CD4-positive, alpha-beta T cell treated with Interleukin-4 for 4 hours (primary cell): ENCODE measurements around the gene TBL3.

ENCODE experiments used
- DNase-seq: peaks from one replicate; pipeline ENCODE4 v3.0.0-alpha.2; 2020

TBL3 gene

DNA sequence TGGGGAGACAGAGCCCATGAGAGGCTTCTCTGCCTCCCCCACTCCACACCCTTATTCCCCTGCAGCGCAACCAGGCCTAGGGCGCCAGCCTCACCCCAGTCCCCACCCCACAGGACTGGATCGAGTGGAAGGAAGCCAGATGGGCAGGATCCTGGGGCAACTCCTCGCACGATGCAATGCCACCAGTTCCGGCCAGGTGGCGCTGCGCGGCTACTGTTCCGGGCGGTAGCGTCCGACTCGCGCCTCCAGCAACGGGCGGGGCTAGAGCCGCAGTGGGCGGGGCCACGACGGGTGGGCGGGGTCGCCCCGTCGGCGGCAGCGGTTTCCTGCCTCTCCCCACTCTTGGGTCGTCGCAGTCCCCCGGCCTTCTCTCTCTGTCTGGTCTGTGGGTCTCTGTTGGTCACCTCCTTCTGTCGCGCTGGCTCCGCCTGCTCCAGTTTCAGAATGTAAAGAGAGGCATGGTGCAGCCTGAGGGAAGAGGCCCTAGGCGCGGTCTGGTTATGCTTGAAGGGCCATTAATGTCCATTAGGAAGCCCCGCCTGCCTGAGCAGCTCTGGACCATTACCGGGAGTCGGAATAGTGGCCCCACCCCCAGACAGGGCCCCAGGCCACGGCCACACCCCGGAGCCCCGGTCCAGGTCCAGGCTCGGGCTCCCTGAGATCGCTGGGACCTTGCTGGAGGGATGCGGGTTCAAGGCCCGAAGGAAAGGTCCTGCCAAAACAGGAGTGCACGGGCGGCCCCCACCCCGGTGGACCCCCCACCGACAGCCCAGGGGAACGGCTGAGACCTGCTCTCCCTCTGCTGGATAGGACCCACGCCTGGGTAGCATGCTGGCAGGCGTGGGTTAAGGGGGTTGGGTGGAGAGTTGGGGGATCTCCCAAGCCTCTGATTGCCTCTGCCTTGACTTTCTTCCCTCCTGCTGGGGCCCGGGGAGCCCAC, 51.5 kb downstream of the TBL3 start:
- DNase-seq: peak; percentile 90

DNA sequence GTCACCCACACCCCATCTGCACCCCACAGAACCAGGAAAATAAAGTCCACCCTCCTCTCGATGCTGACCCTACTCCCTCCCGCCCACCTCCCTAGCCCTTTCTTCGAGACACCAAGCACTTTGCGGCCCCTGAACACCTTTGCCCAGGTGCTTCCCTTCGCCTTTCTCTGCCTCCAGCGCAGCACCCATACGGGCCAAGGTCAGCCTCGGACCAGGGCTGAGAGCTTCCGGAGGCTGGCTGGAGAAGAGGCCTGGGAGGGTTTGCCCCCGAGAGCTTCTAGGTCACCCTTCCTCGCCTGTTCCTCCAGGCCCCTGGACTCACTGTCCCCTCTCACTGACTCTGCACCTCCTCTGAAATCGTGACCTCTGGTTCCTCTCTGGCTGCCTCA, 52.2 kb downstream of the TBL3 start:
- DNase-seq: no peak

DNA sequence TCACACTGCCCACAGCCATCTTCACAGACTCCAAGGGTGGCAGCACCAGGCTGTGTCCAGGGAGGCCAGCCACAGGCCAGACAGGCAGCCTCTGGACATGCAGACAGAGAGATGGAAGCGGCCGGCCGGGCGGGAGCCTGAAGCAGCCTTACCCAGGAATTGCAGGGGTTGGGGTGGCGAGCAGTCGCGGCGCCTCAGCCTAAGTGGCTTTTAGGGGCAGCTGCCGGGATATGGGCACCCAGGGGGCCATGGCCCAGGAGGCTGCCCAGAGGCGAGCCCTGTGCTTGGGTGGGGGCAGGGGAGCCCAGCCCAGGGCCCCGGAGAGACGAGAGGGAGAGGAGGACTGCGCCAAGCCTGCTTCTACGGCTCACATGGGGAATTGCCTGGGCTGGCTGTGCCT, 53.4 kb downstream of the TBL3 start:
- DNase-seq: no peak

DNA sequence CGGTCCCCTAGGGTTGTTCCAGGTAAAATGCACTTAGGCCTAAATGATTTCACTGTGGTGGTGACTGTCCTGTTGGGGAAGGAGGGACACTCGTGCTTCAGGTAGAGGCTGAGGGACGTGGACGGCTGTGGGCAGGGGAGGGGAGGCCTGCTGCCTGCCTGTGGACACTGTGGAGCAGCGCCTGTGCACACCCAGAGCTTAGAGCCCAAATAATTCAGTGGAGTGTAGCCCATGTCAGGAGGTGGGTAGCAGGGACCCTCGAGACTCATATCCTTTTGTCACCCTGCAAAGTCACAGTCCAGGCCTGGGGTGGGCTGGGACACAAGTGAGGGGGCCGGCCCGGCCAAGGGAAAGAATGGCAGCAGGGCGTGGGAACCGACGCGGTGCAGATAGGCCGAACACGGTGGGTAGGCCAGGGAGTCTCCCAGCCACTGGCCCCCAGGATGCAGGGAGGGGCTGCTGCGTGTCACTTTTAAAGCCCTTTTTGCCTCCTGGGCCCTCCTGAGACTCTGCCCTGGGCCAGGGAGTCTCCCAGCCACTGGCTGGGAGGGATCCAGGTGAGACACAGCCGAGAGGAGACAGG, 54.1 kb downstream of the TBL3 start:
- no peak for DNase-seq

DNA sequence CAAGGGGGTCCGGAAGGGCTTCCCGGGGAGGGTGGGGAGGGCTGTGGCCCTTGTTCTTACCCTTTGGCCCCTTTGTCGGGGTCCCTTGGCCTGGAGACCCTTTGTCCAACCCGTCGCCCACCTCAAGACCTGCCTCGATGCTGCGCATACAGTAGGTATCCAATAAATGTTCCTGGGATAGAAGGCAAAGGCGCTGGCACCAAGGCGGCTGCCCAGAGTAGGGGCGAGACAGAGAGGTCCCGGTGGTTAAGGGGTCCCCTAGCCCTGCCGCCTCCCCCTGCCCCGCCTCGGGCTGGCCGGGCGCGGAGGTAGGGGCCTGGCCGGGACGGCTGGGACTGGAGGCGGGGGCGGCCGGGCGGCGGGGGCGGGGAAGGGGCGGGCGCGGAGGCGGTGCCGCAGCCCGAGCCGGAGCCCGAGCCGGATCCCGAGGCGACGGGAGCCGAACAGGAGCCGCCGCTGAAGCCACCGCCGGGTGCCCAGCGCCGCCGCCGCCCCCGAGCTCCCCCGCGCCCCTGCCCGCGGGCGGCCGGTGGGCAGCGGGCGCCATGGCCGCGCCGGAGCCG, 54.7 kb downstream of the TBL3 start, which contains the start of gene NHERF2:
NHERF2 (plus strand) TSS at position 442 of the 563 bp plus-strand sequence; CDS start at position 546, 104 bp downstream.
- DNase-seq: no peak

DNA sequence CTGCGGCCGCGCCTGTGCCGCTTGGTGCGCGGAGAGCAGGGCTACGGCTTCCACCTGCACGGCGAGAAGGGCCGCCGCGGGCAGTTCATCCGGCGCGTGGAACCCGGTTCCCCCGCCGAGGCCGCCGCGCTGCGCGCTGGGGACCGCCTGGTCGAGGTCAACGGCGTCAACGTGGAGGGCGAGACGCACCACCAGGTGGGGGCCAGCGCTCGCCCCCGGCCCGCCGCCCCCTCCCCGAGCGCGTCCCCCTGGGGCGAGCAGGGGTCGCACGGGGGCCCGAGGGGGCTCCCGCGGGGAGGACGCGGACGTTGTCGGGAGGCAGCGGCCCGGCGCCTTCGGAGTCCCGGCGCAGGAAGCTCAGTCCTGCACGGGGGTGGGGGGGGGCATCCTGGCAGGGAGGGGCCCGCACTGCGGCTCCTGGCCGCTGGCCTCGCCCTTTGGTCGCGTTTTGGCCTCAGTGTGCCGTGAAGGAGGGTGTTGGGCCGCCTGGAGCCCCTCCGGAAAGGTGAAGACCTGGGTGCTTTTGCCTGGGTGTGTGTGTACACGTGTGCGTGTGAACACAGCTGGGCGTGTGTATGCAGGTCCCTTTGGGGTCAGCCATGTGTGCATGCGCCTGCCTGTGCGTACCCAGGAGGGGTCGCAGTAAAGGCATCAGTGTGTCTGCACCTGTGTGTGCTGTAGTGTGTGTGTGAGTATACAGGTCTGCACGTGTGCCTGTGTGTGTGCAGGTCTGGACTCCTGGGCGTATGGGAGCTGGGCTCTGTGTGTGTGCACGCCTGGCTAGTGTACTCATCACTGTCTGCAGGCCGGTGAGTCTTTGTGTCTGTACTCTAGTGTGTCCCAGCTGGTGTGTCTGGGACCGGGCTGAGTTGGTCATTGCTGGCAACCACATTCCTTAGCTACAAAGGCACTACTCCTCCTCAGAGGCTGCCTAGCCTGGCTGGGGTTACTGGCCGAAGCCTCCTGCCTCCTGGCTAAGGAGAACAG, 55.5 kb downstream of the TBL3 start:
- no peak for DNase-seq

DNA sequence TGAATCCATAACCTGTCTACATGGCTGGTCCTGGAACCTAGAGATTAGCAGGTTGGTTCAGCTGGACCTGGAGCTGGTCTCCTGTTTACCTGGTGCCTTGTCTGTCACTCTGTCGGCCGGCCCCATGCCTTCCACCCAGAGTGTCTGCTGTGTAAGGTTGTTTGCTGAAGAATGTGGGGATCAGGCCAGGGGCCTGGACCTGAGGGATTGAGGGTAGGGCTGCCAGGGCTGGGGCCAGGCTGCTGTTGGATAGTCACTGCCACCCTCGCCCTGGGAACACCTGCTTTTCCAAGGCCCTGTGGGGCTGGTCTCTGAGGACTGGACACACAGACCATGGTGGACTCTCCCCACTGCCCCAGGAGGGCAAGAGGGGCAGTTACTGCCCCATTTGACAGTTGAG, 56.3 kb downstream of the TBL3 start:
- no peak for DNase-seq

DNA sequence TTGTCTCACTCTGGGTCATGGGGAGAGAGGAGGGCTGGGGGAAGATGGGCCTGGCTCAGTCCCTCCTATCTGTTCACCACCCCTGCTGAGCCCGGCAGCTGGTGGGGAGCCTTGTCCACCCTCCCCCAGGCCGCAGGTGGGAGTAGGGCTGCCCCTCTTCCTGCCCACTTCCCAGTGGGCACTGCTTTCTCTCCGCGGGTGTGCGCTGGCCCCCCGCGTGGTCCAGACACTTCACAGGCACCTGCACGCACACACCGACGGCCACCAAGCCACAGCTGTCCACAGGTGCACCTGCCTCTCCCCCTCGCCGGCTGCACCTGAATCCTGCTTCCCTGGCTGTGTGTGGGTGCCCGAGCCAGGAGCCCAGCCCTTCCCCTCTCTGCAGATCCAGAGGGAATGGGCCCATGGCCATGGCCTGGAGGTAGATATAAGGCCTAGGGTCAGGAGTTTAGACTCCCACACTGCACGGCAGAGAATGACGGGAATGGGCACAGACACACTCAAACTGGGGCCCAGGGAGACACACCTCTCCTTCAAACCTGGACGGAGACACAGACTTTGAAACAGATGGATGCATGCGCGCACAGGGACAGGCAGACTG, 56.9 kb downstream of the TBL3 start:
- DNase-seq: no peak

DNA sequence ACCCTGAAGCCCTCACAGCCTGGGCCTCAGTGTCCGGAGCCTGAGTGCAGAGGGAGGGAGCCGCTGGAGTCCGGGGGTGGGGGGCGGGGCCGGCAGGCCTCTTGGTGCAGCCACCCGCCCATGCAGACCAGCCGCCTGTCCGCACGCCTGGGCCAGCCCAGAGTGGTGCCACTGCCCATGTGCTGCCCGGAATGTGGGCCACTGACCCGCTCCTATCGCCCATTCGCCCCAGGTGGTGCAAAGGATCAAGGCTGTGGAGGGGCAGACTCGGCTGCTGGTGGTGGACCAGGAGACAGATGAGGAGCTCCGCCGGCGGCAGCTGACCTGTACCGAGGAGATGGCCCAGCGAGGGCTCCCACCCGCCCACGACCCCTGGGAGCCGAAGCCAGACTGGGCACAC, 57.5 kb downstream of the TBL3 start:
- DNase-seq: no peak

DNA sequence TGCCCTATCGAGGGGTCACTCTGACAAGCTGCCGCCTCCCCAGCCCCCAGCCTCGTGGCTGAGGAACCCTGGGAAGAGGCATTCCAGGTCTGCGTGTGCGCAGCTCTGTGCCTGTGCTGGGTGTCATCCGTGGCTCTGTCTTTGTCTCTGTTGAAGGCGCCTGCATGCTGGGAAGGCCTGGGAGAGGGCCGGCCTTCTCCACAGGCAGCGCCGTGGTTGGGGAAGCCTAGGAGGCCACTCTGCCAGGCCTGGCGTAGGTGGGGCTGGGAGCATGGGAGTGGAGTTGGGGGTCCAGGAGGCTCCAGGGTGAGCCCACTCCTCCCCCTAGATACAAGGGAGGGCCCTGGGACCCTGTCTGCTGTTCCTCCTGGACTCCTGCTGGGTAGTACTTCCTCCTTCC, 58.2 kb downstream of the TBL3 start:
- DNase-seq: no peak

DNA sequence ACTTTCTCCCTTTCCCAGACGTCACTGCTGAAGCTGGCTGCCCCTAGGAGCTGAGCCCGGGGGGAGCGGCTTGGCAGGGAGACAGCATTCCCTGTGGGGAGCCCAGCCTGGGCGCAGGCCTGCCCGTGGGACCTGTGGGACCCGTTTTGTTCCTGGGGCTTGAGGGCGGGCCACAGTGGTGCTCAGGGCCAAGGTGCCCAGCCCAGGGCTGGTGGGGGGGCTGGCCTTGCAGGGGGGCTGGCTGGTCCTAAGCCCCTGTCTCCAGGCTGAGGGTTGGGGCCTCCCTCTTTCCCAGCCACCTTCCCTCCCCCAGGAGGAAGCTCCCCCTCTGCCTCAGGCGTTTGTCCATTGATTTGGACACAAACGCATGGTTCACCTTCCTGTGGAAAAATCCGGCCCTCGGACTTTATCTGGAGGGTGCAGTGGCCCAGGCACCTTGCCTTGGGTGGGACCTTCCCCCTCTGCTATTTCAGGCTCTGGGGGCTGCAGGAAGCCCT, 59.3 kb downstream of the TBL3 start:
- DNase-seq: no peak
